ENCODE data around the gene PRND.

DNA sequence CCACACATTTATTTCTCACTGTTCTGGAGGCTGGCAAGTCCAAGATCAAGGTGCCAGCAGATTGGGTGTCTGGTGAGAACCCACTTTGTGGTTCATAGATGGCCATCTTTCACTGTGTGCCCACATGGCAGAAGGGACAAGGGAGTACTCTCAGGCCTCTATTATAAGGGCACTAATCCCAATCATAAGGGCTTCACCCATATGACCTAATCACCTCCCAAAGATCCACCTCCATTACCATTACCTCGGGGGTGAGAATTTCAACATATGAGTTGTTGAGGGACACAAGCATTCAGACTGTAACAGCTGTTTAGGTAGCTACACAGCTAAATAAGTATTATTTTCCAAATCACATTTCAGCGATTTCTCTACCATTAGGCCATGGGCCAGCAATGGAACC lies 2.5 kb upstream of the PRND start:
- TF ChIP-seq, protein P1, sequence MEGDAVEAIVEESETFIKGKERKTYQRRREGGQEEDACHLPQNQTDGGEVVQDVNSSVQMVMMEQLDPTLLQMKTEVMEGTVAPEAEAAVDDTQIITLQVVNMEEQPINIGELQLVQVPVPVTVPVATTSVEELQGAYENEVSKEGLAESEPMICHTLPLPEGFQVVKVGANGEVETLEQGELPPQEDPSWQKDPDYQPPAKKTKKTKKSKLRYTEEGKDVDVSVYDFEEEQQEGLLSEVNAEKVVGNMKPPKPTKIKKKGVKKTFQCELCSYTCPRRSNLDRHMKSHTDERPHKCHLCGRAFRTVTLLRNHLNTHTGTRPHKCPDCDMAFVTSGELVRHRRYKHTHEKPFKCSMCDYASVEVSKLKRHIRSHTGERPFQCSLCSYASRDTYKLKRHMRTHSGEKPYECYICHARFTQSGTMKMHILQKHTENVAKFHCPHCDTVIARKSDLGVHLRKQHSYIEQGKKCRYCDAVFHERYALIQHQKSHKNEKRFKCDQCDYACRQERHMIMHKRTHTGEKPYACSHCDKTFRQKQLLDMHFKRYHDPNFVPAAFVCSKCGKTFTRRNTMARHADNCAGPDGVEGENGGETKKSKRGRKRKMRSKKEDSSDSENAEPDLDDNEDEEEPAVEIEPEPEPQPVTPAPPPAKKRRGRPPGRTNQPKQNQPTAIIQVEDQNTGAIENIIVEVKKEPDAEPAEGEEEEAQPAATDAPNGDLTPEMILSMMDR (IDR thresholded peaks at IDR 0.05), result no peak
- TF ChIP-seq POLR2A (IDR thresholded peaks at IDR 0.05), result no peak
